H1 (cell line): Measurements from ENCODE around the gene RTTN. TPM values are rescaled to one million over a fixed set of nuclear protein-coding genes. Genes with fewer than 3 reads are reported as not detected.

Source experiments
- CTCF ChIA-PET: fragments of 300-600 bp; sonication (Branson Sonifier 250); formaldehyde crosslinking; loops from one replicate; lab custom pipeline; 2021; ENCODE audit not compliant: partially characterized antibody; lab: Charles Lee
- POLR2A ChIA-PET: fragments of 300-600 bp; sonication (Branson Sonifier 250); formaldehyde crosslinking; loops from one replicate; lab custom pipeline; 2021; ENCODE audit warnings: inconsistent platforms; ENCODE audit not compliant: partially characterized antibody; lab: Charles Lee
- DNase-seq, 2 experiments: peaks; one replicate each; pipeline versions ENCODE4 v3.0.0 to v3.0.0-alpha.2; 2010 to 2022; ENCODE audit warnings: low spot score in 2 of 2, low read depth in 1 of 2, mixed read lengths in 1 of 2
- FAIRE-seq: peaks from 2 replicates; lab custom pipeline; 2011; peaks lifted over from hg19 to GRCh38; lab: Jason Lieb, UNC
- H2AFZ ChIP-seq: 2 replicates; pipeline ENCODE4 v1.8.1; 2012; ENCODE audit warnings: low read length, inconsistent platforms
- H2AK5ac ChIP-seq: 2 replicates; pipeline ENCODE4 v1.6.1; 2013; ENCODE audit warnings: low read depth, low read length
- H2BK120ac ChIP-seq: replicated peaks from 2 replicates; pipeline ENCODE3; 2013; ENCODE audit warnings: low read depth, low read length, inconsistent platforms
- H2BK12ac ChIP-seq: 2 replicates; pipeline ENCODE4 v1.6.1; 2013; ENCODE audit warnings: low read depth, low read length
- H2BK15ac ChIP-seq: 2 replicates; pipeline ENCODE4 v1.6.1; 2013; ENCODE audit warnings: low read length
- H2BK20ac ChIP-seq: 2 replicates; pipeline ENCODE4 v1.6.1; 2013; ENCODE audit warnings: low read length
- H2BK5ac ChIP-seq: 2 replicates; pipeline ENCODE4 v1.6.1; 2013; ENCODE audit warnings: low read depth, low read length
- H3K14ac ChIP-seq: 2 replicates; pipeline ENCODE4 v1.6.1; 2013; ENCODE audit warnings: inconsistent platforms; ENCODE audit not compliant: insufficient read length
- H3K18ac ChIP-seq: 2 replicates; pipeline ENCODE4 v1.6.1; 2013; ENCODE audit warnings: low read length; ENCODE audit errors: extremely low read depth
- H3K23ac ChIP-seq: 2 replicates; pipeline ENCODE4 v1.6.1; 2013; ENCODE audit warnings: inconsistent platforms; ENCODE audit not compliant: insufficient read length
- H3K23me2 ChIP-seq: 2 replicates; pipeline ENCODE4 v1.6.1; 2013; ENCODE audit warnings: low read depth, low read length
- H3K27ac ChIP-seq: 2 replicates; pipeline ENCODE4 v1.6.1; 2011; ENCODE audit warnings: low read depth, low read length, inconsistent platforms
- H3K27me3 ChIP-seq, 4 experiments: replicated peaks in 1 of 4; 1 replicate in 1 of 4; 2 replicates in 3 of 4; pipeline versions ENCODE4 v1.6.1 to v1.8.1; 2011 to 2013; ENCODE audit warnings: low read length in 3 of 4, mild to moderate bottlenecking in 3 of 4, inconsistent platforms in 2 of 4, mixed read lengths in 2 of 4, moderate library complexity in 1 of 4; ENCODE audit not compliant: control insufficient read depth in 3 of 4, insufficient read depth in 3 of 4; ENCODE audit errors: extremely low read depth in 1 of 4
- H3K36me3 ChIP-seq, 4 experiments: 2 replicates each; pipeline versions ENCODE4 v1.6.1 to v1.8.1; 2011 to 2013; ENCODE audit warnings: mild to moderate bottlenecking in 4 of 4, low read length in 3 of 4, moderate library complexity in 2 of 4, control low read depth in 1 of 4, inconsistent platforms in 1 of 4; ENCODE audit not compliant: insufficient read depth in 4 of 4, control insufficient read depth in 2 of 4
- H3K4ac ChIP-seq: replicated peaks from 2 replicates; pipeline ENCODE3; 2013; ENCODE audit warnings: low read length, low read depth, mixed read lengths, inconsistent platforms; ENCODE audit not compliant: insufficient read length
- H3K4me1 ChIP-seq, 4 experiments: replicated peaks in 1 of 4; 1 replicate in 1 of 4; 2 replicates in 3 of 4; pipeline versions ENCODE4 v1.6.1 to v1.8.1; 2011 to 2013; ENCODE audit warnings: low read length in 3 of 4, inconsistent platforms in 2 of 4, mixed read lengths in 1 of 4; ENCODE audit not compliant: insufficient read depth in 4 of 4, control insufficient read depth in 3 of 4
- H3K4me2 ChIP-seq, 2 experiments: 2 replicates each; pipeline versions ENCODE4 v1.6.1 to v1.8.1; 2011 to 2013; ENCODE audit warnings: low read depth in 2 of 2, low read length in 2 of 2, control low read depth in 1 of 2, inconsistent platforms in 1 of 2, mild to moderate bottlenecking in 1 of 2; ENCODE audit not compliant: insufficient read depth in 1 of 2
- H3K4me3 ChIP-seq, 4 experiments: fragments of 200-600, 300-600 bp in 1 of 4; sonication (generic), shearing (Covaris generic), sonication (Bioruptor Twin) in 1 of 4; 2 replicates each; pipeline versions ENCODE4 v1.5.1 to v1.8.1; 2011 to 2016; ENCODE audit warnings: low read length in 4 of 4, low read depth in 3 of 4, control low read depth in 2 of 4, inconsistent platforms in 2 of 4, mild to moderate bottlenecking in 2 of 4, mixed read lengths in 1 of 4, moderate library complexity in 1 of 4; ENCODE audit not compliant: insufficient read depth in 2 of 4; ENCODE audit errors: extremely low read depth in 1 of 4
- H3K56ac ChIP-seq: replicated peaks from 2 replicates; pipeline ENCODE3; 2013; ENCODE audit warnings: low read depth, mild to moderate bottlenecking, mixed read lengths, low read length, inconsistent platforms; ENCODE audit not compliant: insufficient read length
- H3K79me1 ChIP-seq: 2 replicates; pipeline ENCODE4 v1.6.1; 2013; ENCODE audit warnings: low read depth, low read length, control low read depth
- H3K79me2 ChIP-seq, 2 experiments: 2 replicates each; pipeline versions ENCODE4 v1.6.1 to v1.8.1; 2012 to 2013; ENCODE audit warnings: low read length in 2 of 2, mild to moderate bottlenecking in 2 of 2, inconsistent platforms in 1 of 2; ENCODE audit not compliant: insufficient read depth in 2 of 2, control insufficient read depth in 1 of 2
- H3K9ac ChIP-seq, 4 experiments: replicated peaks in 1 of 4; 1 replicate in 1 of 4; 2 replicates in 3 of 4; pipeline versions ENCODE4 v1.6.1 to v1.8.1; 2011 to 2013; ENCODE audit warnings: low read depth in 3 of 4, low read length in 3 of 4, control low read depth in 2 of 4, mild to moderate bottlenecking in 2 of 4, moderate library complexity in 2 of 4, inconsistent platforms in 1 of 4; ENCODE audit errors: extremely low read depth in 1 of 4
- H3K9me3 ChIP-seq, 2 experiments: 2 replicates each; pipeline versions ENCODE4 v1.6.1 to v1.8.1; 2012 to 2013; ENCODE audit warnings: mild to moderate bottlenecking in 2 of 2, moderate library complexity in 2 of 2, control low read depth in 1 of 2, inconsistent platforms in 1 of 2, low read depth in 1 of 2, low read length in 1 of 2, mixed read lengths in 1 of 2; ENCODE audit not compliant: insufficient read depth in 2 of 2
- H4K20me1 ChIP-seq, 2 experiments: replicated peaks in 1 of 2; 2 replicates each; pipeline versions ENCODE3 to v1.8.1; 2011 to 2013; ENCODE audit warnings: inconsistent platforms in 2 of 2, low read length in 2 of 2, mild to moderate bottlenecking in 1 of 2; ENCODE audit not compliant: insufficient read depth in 2 of 2, control insufficient read depth in 1 of 2
- H4K5ac ChIP-seq: 2 replicates; pipeline ENCODE4 v1.6.1; 2013; ENCODE audit warnings: low read length, low read depth, mixed read lengths, inconsistent platforms; ENCODE audit not compliant: insufficient read length
- H4K8ac ChIP-seq: 2 replicates; pipeline ENCODE4 v1.8.0; 2013; ENCODE audit warnings: mild to moderate bottlenecking, moderate library complexity, low read length, inconsistent platforms; ENCODE audit not compliant: insufficient read depth; ENCODE audit errors: extremely low read depth
- H4K91ac ChIP-seq: replicated peaks from 2 replicates; pipeline ENCODE3; 2013; ENCODE audit warnings: low read length, mixed read lengths, inconsistent platforms; ENCODE audit not compliant: insufficient read length
- ASH2L ChIP-seq: fragments of 200-600, 300-600 bp; sonication (generic); IDR thresholded peaks from one replicate; pipeline ENCODE4 v1.7.1; 2017; ENCODE audit warnings: low read length
- BACH1 ChIP-seq: IDR thresholded peaks from 2 replicates; pipeline ENCODE4 v1.6.1; 2012; ENCODE audit warnings: low read length, improper control_type of control experiment
- CBX5 ChIP-seq: fragments of 300-800, 300-1000 bp; sonication (generic); IDR thresholded peaks from 2 replicates; pipeline ENCODE4 v1.7.1; 2016; ENCODE audit warnings: antibody characterized with exemption, low read length, low read depth
- CTCF ChIP-seq, 3 experiments: IDR thresholded peaks; 1 replicate in 2 of 3; 2 replicates in 1 of 3; pipeline versions ENCODE4 v1.5.1 to v1.6.1; 2011; ENCODE audit warnings: low read length in 3 of 3, mild to moderate bottlenecking in 3 of 3, inconsistent platforms in 2 of 3, low read depth in 1 of 3, moderate library complexity in 1 of 3; ENCODE audit not compliant: insufficient read depth in 1 of 3; ENCODE audit errors: control extremely low read depth in 1 of 3
- GTF2F1 ChIP-seq: IDR thresholded peaks from 2 replicates; pipeline ENCODE4 v1.6.1; 2012; ENCODE audit warnings: low read depth, low read length, improper control_type of control experiment, borderline replicate concordance
- HDAC2 ChIP-seq, 2 experiments: fragments of 300-600 bp in 1 of 2; sonication (generic) in 1 of 2; IDR thresholded peaks; 2 replicates each; pipeline ENCODE4 v1.6.1; 2011 to 2012; ENCODE audit warnings: low read depth in 2 of 2, low read length in 2 of 2, mild to moderate bottlenecking in 2 of 2, moderate library complexity in 2 of 2, borderline replicate concordance in 1 of 2, inconsistent platforms in 1 of 2
- KDM5A ChIP-seq: fragments of 200-600 bp; IDR thresholded peaks from 2 replicates; pipeline ENCODE4 v1.7.1; 2012; ENCODE audit warnings: mild to moderate bottlenecking, low read length, inconsistent platforms, mixed read lengths
- MAX ChIP-seq: IDR thresholded peaks from 2 replicates; pipeline ENCODE4 v1.6.1; 2012; ENCODE audit warnings: inconsistent platforms
- RFX5 ChIP-seq: IDR thresholded peaks from 2 replicates; pipeline ENCODE4 v1.6.1; 2011; ENCODE audit warnings: low read depth, low read length, improper control_type of control experiment, borderline replicate concordance
- TEAD4 ChIP-seq: IDR thresholded peaks from 2 replicates; pipeline ENCODE4 v1.6.1; 2012; ENCODE audit warnings: low read depth, low read length, inconsistent platforms, mixed read lengths
- WGBS, 2 experiments: shearing (Covaris generic) in 1 of 2; methylation state at CpG; one replicate each; pipeline versions ENCODE4 v1.1.6 to v1.1.7; 2013 to 2015; ENCODE audit warnings: low lambda C conversion rate in 2 of 2, mixed read lengths in 2 of 2, inconsistent platforms in 1 of 2, low coverage in 1 of 2, missing lambda C conversion rate in 1 of 2; ENCODE audit not compliant: insufficient replicate concordance in 2 of 2, insufficient coverage in 1 of 2, insufficient read length in 1 of 2; ENCODE audit errors: extremely low coverage in 1 of 2, missing lambda C conversion rate in 1 of 2; 5-methylcytosine and 5-hydroxymethylcytosine counted together
- polyA plus RNA-seq, 7 experiments: library from polyadenylated mRNA; depleted of rRNA in 3 of 7; stranded (reverse) in 5 of 7; unstranded in 2 of 7; fragments of >200 nt in 5 of 7; fragments of 200-250 nt in 2 of 7; gene quantifications; 1 replicate in 5 of 7; 2 replicates in 1 of 7; 4 replicates in 1 of 7; pipeline versions ENCODE4 v1.2.1 to v1.2.3, GENCODE V29; 2011 to 2013; ENCODE audit warnings: missing spikeins in 2 of 7, mixed read lengths in 2 of 7
- total RNA-seq: library from RNA; stranded (reverse); fragmentation: NEBNext Ultra II Directional; extraction: Animal tissue kit (Norgen Biotek cat#: 25700); gene quantifications from 2 replicates; pipeline ENCODE4 v1.2.1, GENCODE V29; 2021

The RTTN gene
- total and polyA plus RNA-seq, 2 of the 8 experiments (the other 6 are each of a cell fraction or from before 2014, with no cell fraction given), result 9.1 to 21.4 TPM

GRCh38 chr18:70158992-70159717, 46.3 kb downstream of the RTTN start:
- DNase-seq (no peak), FAIRE-seq (no peak)
- H4K8ac ChIP-seq, result no peak overlapping the region
- H2BK20ac ChIP-seq, result no peak overlapping the region
- H3K18ac ChIP-seq, result no peak overlapping the region
- peaks cover 0 to 3% (median 0%) of the 10 kb centered on the region in 4 experiments; a peak in 1 of 7 replicates for H3K4me1 ChIP-seq
- no peaks in the 10 kb centered on the region for H3K23me2 ChIP-seq
- H3K9me3 ChIP-seq, result no peaks in the 10 kb centered on the region
- ChIA-PET POLR2A (no interaction called here), CTCF (no interaction called here)
- H2AFZ ChIP-seq, result no peak overlapping the region
- H3K27ac ChIP-seq, result no peak overlapping the region
- 90% methylated on average over 3 of the region's 3 CpGs; no CpG with 5 or more reads in 1 of the 2 experiments for WGBS, 2 experiments
- no peak overlapping the region for H2AK5ac ChIP-seq
- H3K4ac ChIP-seq, result no peak overlapping the region
- no peak overlapping the region for H3K23ac ChIP-seq
- H3K4me2 ChIP-seq, result no peak overlapping the region
- peaks cover 0 to 3% (median 0%) of the 10 kb centered on the region in 4 experiments; a peak in 2 of 8 replicates for H3K36me3 ChIP-seq
- no peak overlapping the region for H3K9ac ChIP-seq
- H3K79me1 ChIP-seq, result no peaks in the 10 kb centered on the region
- H2BK120ac ChIP-seq, result no peak overlapping the region
- H3K79me2 ChIP-seq, result peaks cover 0 to 4% of the 10 kb centered on the region in 2 experiments; a peak in 1 of 4 replicates
- no peak overlapping the region for H4K91ac ChIP-seq
- H2BK5ac ChIP-seq, result no peak overlapping the region
- H2BK12ac ChIP-seq, result no peak overlapping the region
- H4K5ac ChIP-seq, result no peak overlapping the region
- no peaks in the 10 kb centered on the region for H4K20me1 ChIP-seq
- no peak overlapping the region for H3K14ac ChIP-seq
- no peak overlapping the region for H3K4me3 ChIP-seq
- no peak overlapping the region for H3K56ac ChIP-seq
- H3K27me3 ChIP-seq, result no peaks in the 10 kb centered on the region
- H2BK15ac ChIP-seq, result no peak overlapping the region
- no peak for TF ChIP-seq KDM5A
- TF ChIP-seq CBX5, result no peak
- no peak for TF ChIP-seq TEAD4
- TF ChIP-seq BACH1, result no peak
- no peak for TF ChIP-seq HDAC2 (IDR thresholded peaks at IDR 0.05; ENCODE audit: borderline replicate concordance in 1 of 2, low read depth in 2 of 2, low read length in 2 of 2)
- no peak for TF ChIP-seq RFX5
- TF ChIP-seq CTCF (IDR thresholded peaks at IDR 0.05; ENCODE audit: control extremely low read depth in 1 of 3, insufficient read depth in 1 of 3, low read depth in 1 of 3, low read length in 3 of 3), result no peak
- TF ChIP-seq GTF2F1, result no peak
- no peak for TF ChIP-seq MAX
- no peak for TF ChIP-seq ASH2L
